Esophagus squamous epithelium (tissue), 4 donors: ENCODE data around the gene UNC13C.

Source experiments
- POLR2A ChIP-seq, 4 donors: fragments of 450-650 bp; IDR thresholded peaks; one replicate each; pipeline ENCODE4 v1.6.1; 2017; ENCODE audit warnings: antibody characterized with exemption in 4 of 4, mild to moderate bottlenecking in 4 of 4, moderate library complexity in 3 of 4
- TF ChIP-seq, protein P1 (sequence below), 6 experiments: fragments of 450-650 bp in 4 of 6; fragments of 200-600 bp in 2 of 6; sonication (generic) in 2 of 6; IDR thresholded peaks; one replicate each; pipeline ENCODE4 v1.5.1; 2016 to 2019; ENCODE audit warnings: antibody characterized with exemption in 6 of 6, mild to moderate bottlenecking in 4 of 6, moderate library complexity in 4 of 6

DNA sequence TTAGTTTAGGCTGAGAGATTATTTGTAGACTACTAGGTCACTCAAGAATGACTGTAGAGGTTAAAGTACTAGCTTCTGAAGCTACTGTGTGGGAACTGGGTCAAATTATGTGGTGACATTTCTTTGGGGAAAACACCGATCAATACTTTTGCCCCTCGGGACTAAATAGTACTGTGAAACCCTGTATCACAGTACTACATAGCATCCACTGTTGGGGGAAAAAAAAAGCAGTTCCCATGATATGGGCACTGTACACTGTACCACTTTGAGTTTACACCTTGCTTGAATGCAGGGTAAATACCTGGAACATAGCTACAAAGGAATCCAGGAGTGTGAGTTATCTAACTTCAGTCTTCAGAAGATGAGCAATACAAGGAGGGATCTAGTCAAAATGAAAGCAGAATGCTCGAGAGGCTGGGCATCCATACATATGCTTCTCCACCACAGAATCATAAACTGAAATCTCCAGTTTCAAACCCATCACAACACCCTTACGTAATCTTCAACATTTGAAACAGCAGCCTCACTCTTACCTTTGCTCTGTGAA, 311.4 kb downstream of the UNC13C start:
- TF ChIP-seq, protein P1, sequence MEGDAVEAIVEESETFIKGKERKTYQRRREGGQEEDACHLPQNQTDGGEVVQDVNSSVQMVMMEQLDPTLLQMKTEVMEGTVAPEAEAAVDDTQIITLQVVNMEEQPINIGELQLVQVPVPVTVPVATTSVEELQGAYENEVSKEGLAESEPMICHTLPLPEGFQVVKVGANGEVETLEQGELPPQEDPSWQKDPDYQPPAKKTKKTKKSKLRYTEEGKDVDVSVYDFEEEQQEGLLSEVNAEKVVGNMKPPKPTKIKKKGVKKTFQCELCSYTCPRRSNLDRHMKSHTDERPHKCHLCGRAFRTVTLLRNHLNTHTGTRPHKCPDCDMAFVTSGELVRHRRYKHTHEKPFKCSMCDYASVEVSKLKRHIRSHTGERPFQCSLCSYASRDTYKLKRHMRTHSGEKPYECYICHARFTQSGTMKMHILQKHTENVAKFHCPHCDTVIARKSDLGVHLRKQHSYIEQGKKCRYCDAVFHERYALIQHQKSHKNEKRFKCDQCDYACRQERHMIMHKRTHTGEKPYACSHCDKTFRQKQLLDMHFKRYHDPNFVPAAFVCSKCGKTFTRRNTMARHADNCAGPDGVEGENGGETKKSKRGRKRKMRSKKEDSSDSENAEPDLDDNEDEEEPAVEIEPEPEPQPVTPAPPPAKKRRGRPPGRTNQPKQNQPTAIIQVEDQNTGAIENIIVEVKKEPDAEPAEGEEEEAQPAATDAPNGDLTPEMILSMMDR (IDR thresholded peaks at IDR 0.05), result no peak
- TF ChIP-seq POLR2A (IDR thresholded peaks at IDR 0.05), result no peak
